Measurements from ENCODE around the gene ZNF687. TPM values are rescaled to one million over a fixed set of nuclear protein-coding genes. Genes with fewer than 3 reads are reported as not detected.

ZNF687 gene
- total RNA-seq, 1 donor from 2014 or later, result 23.7 TPM

GRCh38 chr1:151318975-151319374 lies 36.9 kb downstream of the ZNF687 start:
- Histone ChIP-seq H3K36me3 (peaks cover 95% of the 10 kb centered on the region), H3K4me1 (peaks cover 10% of the 10 kb centered on the region), H3K27me3 (ENCODE audit: low read depth) (no peaks in the 10 kb centered on the region), H3K27ac (no peak overlapping the region), H3K4me3 (no peak overlapping the region), H3K9me3 (no peaks in the 10 kb centered on the region)
- intact Hi-C loops (cut with DNase I), result no loop called here
- DNase-seq, result no peak
- no peak for ATAC-seq
- no peak for TF ChIP-seq CTCF (IDR thresholded peaks at IDR 0.05)

- DNase-seq, result no peak
- no peaks in the 10 kb centered on the region for H3K9me3 ChIP-seq
- H3K27ac ChIP-seq, result no peak overlapping the region
- peaks cover 50% of the 10 kb centered on the region for H3K36me3 ChIP-seq
- H3K27me3 ChIP-seq (ENCODE audit: low read depth), result no peaks in the 10 kb centered on the region
- intact Hi-C loops (cut with DNase I), result no loop called here
- TF ChIP-seq CTCF (IDR thresholded peaks at IDR 0.05), result no peak
- no peak for ATAC-seq
- no peak overlapping the region for H3K4me3 ChIP-seq
- H3K4me1 ChIP-seq, result peaks cover 34% of the 10 kb centered on the region
Observed at GRCh38 chr1:151324390-151324930, 42.4 kb downstream of the ZNF687 start.

GRCh38 chr1:151325231-151325630 lies 43.1 kb downstream of the ZNF687 start:
- H3K36me3 ChIP-seq, result peaks cover 42% of the 10 kb centered on the region
- no peaks in the 10 kb centered on the region for H3K27me3 ChIP-seq (ENCODE audit: low read depth)
- DNase-seq, result no peak
- H3K27ac ChIP-seq, result no peak overlapping the region
- no peak for ATAC-seq
- TF ChIP-seq CTCF (IDR thresholded peaks at IDR 0.05), result no peak
- no peak overlapping the region for H3K4me3 ChIP-seq
- intact Hi-C loops (cut with DNase I), result no loop called here
- no peaks in the 10 kb centered on the region for H3K9me3 ChIP-seq
- H3K4me1 ChIP-seq, result peaks cover 34% of the 10 kb centered on the region

- intact Hi-C loops (cut with DNase I), result no loop called here
- H3K4me3 ChIP-seq, result peak overlapping the region; percentile 86
- H3K9me3 ChIP-seq, result no peaks in the 10 kb centered on the region
- peaks cover 36% of the 10 kb centered on the region for H3K36me3 ChIP-seq
- DNase-seq (no peak), ATAC-seq (no peak)
- TF ChIP-seq CTCF (IDR thresholded peaks at IDR 0.05), result no peak
- peak overlapping the region; percentile 97 for H3K27ac ChIP-seq
- peaks cover 34% of the 10 kb centered on the region for H3K4me1 ChIP-seq
- no peaks in the 10 kb centered on the region for H3K27me3 ChIP-seq (ENCODE audit: low read depth)
Observed at GRCh38 chr1:151325646-151326429, 43.7 kb downstream of the ZNF687 start.

- TF ChIP-seq CTCF (IDR thresholded peaks at IDR 0.05), result no peak
- H3K27me3 ChIP-seq (ENCODE audit: low read depth), result no peaks in the 10 kb centered on the region
- H3K4me3 ChIP-seq, result peak overlapping the region; percentile 86
- no peaks in the 10 kb centered on the region for H3K9me3 ChIP-seq
- H3K27ac ChIP-seq, result peak overlapping the region; percentile 97
- ATAC-seq, result peak; percentile 82 to 88
- H3K4me1 ChIP-seq, result peaks cover 34% of the 10 kb centered on the region
- peaks cover 29% of the 10 kb centered on the region for H3K36me3 ChIP-seq
- intact Hi-C loops (cut with DNase I), result no loop called here
- peak; percentile 74 for DNase-seq
Observed at GRCh38 chr1:151326619-151327222, 44.6 kb downstream of the ZNF687 start.
